ENCODE measurements around the gene RAB38. TPM values are rescaled to one million over a fixed set of nuclear protein-coding genes. Genes with fewer than 3 reads are reported as not detected.

RAB38 gene
- polyA plus RNA-seq, 1 donor from 2014 or later: not detected

DNA sequence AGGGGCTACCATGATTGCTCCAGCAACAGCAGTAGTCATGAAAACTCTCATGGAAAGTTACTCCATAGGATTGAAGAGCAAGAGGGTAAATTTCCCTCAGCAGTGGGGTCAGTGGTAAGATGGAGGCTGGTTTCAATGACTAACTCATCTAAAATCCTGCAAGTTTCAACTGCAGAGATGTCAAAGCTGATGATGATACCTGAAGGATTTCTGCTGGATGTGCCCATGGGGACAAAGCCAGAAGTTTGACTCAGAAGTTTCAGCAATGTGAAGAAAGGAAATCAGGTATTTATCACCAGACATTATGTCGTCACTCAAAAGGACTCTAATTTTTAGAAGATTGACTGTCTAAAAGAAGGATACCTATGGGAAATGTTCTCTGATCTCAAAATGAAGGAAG lies 29.1 kb downstream of the RAB38 start:
- no peak overlapping the region for H3K9ac ChIP-seq (ENCODE audit: low read length)
- H3K4me3 ChIP-seq (ENCODE audit: low read length): no peak overlapping the region
- H3K27ac ChIP-seq (ENCODE audit: low read length): no peak overlapping the region
- TF ChIP-seq POLR2AphosphoS5 (IDR thresholded peaks at IDR 0.05) (no peak), SMC3 (conservative IDR thresholded peaks at IDR 0.05; ENCODE audit: poor library complexity) (no peak), MXI1 (conservative IDR thresholded peaks at IDR 0.05; ENCODE audit: poor library complexity, severe bottlenecking) (no peak), EZH2 (IDR thresholded peaks at IDR 0.05; ENCODE audit: borderline replicate concordance, insufficient read depth, low read length, poor library complexity, severe bottlenecking) (no peak), TAF1 (IDR thresholded peaks at IDR 0.05; ENCODE audit: low read depth) (no peak), RAD21 (conservative IDR thresholded peaks at IDR 0.05) (no peak), EP300 (conservative IDR thresholded peaks at IDR 0.05; ENCODE audit: poor library complexity, severe bottlenecking) (no peak)
- TF ChIP-seq, protein P1, sequence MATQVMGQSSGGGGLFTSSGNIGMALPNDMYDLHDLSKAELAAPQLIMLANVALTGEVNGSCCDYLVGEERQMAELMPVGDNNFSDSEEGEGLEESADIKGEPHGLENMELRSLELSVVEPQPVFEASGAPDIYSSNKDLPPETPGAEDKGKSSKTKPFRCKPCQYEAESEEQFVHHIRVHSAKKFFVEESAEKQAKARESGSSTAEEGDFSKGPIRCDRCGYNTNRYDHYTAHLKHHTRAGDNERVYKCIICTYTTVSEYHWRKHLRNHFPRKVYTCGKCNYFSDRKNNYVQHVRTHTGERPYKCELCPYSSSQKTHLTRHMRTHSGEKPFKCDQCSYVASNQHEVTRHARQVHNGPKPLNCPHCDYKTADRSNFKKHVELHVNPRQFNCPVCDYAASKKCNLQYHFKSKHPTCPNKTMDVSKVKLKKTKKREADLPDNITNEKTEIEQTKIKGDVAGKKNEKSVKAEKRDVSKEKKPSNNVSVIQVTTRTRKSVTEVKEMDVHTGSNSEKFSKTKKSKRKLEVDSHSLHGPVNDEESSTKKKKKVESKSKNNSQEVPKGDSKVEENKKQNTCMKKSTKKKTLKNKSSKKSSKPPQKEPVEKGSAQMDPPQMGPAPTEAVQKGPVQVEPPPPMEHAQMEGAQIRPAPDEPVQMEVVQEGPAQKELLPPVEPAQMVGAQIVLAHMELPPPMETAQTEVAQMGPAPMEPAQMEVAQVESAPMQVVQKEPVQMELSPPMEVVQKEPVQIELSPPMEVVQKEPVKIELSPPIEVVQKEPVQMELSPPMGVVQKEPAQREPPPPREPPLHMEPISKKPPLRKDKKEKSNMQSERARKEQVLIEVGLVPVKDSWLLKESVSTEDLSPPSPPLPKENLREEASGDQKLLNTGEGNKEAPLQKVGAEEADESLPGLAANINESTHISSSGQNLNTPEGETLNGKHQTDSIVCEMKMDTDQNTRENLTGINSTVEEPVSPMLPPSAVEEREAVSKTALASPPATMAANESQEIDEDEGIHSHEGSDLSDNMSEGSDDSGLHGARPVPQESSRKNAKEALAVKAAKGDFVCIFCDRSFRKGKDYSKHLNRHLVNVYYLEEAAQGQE (IDR thresholded peaks at IDR 0.05; ENCODE audit: borderline replicate concordance): no peak
- TF ChIP-seq, protein P2, sequence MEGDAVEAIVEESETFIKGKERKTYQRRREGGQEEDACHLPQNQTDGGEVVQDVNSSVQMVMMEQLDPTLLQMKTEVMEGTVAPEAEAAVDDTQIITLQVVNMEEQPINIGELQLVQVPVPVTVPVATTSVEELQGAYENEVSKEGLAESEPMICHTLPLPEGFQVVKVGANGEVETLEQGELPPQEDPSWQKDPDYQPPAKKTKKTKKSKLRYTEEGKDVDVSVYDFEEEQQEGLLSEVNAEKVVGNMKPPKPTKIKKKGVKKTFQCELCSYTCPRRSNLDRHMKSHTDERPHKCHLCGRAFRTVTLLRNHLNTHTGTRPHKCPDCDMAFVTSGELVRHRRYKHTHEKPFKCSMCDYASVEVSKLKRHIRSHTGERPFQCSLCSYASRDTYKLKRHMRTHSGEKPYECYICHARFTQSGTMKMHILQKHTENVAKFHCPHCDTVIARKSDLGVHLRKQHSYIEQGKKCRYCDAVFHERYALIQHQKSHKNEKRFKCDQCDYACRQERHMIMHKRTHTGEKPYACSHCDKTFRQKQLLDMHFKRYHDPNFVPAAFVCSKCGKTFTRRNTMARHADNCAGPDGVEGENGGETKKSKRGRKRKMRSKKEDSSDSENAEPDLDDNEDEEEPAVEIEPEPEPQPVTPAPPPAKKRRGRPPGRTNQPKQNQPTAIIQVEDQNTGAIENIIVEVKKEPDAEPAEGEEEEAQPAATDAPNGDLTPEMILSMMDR (IDR thresholded peaks at IDR 0.05; ENCODE audit: poor library complexity, severe bottlenecking): no peak
- H3K4me2 ChIP-seq (ENCODE audit: low read length): no peak overlapping the region
- no peaks in the 10 kb centered on the region for H3K9me2 ChIP-seq (ENCODE audit: insufficient read depth, low read length)
- H3F3A ChIP-seq (ENCODE audit: insufficient read depth, low read length, poor library complexity, severe bottlenecking): no peaks in the 10 kb centered on the region
- H3K79me2 ChIP-seq (replicated peaks; ENCODE audit: insufficient read depth, low read length): no peaks in the 10 kb centered on the region
- no peaks in the 10 kb centered on the region for H3K36me3 ChIP-seq (ENCODE audit: insufficient read depth, low read length)
- no peaks in the 10 kb centered on the region for H3K9me3 ChIP-seq (ENCODE audit: low read length)
- no peaks in the 10 kb centered on the region for H4K20me1 ChIP-seq (ENCODE audit: insufficient read depth)
- no peaks in the 10 kb centered on the region for H3K27me3 ChIP-seq (ENCODE audit: insufficient read depth, low read depth, low read length)
- no peak overlapping the region for H2AFZ ChIP-seq (ENCODE audit: low read depth, low read length)

DNA sequence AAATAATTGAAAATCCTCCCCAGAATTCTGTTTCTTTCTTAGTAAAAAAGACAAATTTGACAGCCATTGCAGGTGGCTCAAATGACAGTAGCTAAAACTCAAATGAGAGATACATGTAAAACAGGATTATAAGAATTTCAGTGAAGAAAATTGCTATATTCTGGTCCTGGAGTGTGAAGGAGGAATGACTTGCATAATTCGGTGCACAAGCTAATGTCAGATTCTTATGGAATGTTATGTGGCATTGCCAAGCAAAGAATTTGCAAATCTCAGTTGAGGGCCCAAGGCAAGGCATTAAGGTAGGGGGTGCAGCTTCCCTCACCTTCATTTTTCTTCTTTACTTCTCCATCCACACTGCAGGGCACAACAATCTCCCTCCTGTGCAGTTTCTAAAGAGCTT lies 35.4 kb downstream of the RAB38 start:
- Histone ChIP-seq H3F3A (ENCODE audit: insufficient read depth, low read length, poor library complexity, severe bottlenecking) (no peaks in the 10 kb centered on the region), H3K27ac (ENCODE audit: low read length) (no peak overlapping the region), H3K4me3 (ENCODE audit: low read length) (no peak overlapping the region), H3K79me2 (replicated peaks; ENCODE audit: insufficient read depth, low read length) (no peaks in the 10 kb centered on the region), H3K9me2 (ENCODE audit: insufficient read depth, low read length) (no peaks in the 10 kb centered on the region), H2AFZ (ENCODE audit: low read depth, low read length) (no peak overlapping the region), H3K9ac (ENCODE audit: low read length) (no peak overlapping the region), H3K4me2 (ENCODE audit: low read length) (no peak overlapping the region), H4K20me1 (ENCODE audit: insufficient read depth) (no peaks in the 10 kb centered on the region), H3K36me3 (ENCODE audit: insufficient read depth, low read length) (no peaks in the 10 kb centered on the region), H3K27me3 (ENCODE audit: insufficient read depth, low read depth, low read length) (no peaks in the 10 kb centered on the region), H3K9me3 (ENCODE audit: low read length) (no peaks in the 10 kb centered on the region)
- TF ChIP-seq EZH2 (IDR thresholded peaks at IDR 0.05; ENCODE audit: borderline replicate concordance, insufficient read depth, low read length, poor library complexity, severe bottlenecking) (no peak), RAD21 (conservative IDR thresholded peaks at IDR 0.05) (no peak), SMC3 (conservative IDR thresholded peaks at IDR 0.05; ENCODE audit: poor library complexity) (no peak), TAF1 (IDR thresholded peaks at IDR 0.05; ENCODE audit: low read depth) (no peak), POLR2AphosphoS5 (IDR thresholded peaks at IDR 0.05) (no peak), MXI1 (conservative IDR thresholded peaks at IDR 0.05; ENCODE audit: poor library complexity, severe bottlenecking) (no peak)
- TF ChIP-seq, protein P2 (IDR thresholded peaks at IDR 0.05; ENCODE audit: poor library complexity, severe bottlenecking): no peak

All from neural cell (in vitro differentiated cells).